NCI-H526 treated with DMSO at 0.1 percent for 48 hours (cell line): ENCODE measurements around the gene C16orf96.

Experiments
- DNase-seq: peaks from one replicate; lab custom pipeline; 2025; lab: John Stamatoyannopoulos, UW

Gene C16orf96

DNA sequence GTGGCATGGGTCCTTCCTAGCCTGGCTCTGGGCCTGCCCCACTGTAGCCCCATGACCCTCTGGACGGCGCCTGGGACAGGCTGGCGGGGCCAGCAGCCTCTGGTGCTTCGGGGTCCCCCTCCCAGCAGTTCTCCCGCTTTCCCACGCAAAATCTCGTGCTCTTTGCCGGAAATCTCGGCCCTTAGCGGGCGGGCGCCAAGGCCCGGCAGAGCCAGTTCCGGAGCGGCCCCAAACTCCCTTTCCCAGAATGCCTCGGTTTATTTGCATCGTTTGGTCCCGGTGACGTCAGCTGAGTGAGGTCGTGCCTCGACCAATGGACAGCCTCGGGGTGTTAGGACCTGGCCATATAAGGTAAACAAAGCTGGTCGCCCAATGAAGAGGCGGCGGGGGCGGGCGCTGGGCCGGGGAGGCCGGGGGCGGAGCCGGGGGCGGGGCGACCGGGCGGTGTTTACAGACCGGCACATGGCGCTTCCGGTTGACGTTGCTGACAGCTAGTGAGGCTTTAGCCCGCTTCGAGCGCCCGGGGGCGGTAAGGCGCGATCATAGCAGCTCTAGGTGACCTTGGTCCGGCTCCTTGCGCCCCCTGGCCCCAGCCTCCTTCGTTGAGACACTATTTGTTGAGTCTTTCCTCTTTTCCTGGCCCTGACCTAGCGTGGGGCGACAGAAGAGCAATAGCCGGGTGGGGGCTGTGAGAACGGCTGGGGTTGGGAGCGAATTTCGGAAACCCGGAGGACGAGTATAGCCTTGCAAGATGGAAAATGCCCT, 60.1 kb downstream of the C16orf96 start:
- peak; percentile 94 for DNase-seq

DNA sequence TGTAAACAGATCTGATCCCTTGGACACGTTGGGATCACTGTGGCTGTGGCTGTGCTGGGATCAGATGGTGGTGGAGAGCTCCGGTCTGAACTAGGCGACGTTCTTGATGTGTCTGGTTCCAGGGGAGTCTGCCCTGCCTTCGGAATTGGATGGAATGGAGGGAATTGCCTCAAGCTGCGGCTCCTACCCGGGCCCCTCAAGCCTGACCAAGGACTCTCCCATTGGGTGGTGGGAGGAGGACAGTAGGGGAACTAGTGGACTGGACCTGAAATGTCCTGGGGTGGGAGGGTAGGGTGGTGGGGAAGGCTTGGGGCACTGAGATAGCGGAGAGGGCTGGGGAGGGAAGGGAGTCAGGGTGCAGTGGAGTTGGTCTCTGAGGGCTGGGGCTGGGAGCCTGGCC, 61.7 kb downstream of the C16orf96 start:
- no peak for DNase-seq

DNA sequence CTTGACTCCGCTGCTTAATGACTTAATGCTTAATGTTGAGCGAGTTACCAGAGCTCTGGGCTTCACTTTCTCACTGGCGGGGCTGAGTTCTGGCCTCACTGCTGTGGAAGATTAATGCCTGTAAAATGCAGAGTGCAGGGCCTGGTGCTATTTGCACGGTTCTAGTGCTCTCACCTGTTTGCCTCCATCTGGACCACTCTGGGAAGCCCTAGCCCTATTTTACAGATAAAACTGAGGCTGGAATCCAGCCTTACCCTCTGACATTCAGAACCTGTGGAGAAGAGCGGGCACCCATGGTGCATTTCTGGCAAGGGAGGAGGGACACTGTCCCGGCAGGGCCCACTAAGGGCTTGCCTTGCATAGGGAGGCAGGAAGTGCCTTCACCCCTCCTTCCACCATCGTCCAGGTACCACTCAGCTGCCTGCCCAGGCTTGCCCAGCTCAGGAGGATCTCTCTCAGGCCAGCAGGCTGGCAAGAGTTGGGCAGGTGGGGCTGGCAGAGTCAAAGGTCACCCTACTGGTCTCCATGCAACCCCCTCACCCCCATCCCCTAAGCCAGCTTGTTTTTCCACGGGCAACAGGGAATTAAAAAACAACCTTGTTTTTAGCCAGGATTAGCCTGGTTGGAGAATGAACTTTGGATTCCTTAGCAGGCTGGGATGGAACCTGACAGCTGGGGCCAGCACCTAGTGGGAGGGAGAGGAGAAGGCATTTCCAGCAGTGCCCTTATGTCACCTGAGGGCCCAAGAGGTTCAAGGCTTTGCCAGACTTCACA, 62.7 kb downstream of the C16orf96 start:
- peak; percentile 1 for DNase-seq

DNA sequence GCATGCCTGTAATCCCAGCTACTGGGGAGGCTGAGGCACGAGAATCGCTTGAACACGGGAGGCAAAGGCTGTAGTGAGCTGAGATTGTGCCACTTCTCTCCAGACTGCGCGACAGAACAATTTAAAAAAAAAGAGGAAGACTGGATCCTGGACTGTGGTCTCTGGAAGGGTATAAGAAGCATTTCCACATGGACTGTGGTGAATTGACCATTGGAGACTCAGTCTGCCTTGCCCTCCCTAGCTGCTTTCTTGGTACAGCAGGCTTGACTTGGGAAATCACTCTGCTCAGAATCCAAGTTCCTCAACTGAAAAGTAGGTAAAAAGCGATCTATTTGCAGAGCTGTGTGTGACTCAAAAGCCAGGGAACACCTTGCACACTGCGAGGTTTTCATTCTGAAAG, 67.5 kb downstream of the C16orf96 start:
- DNase-seq: no peak

DNA sequence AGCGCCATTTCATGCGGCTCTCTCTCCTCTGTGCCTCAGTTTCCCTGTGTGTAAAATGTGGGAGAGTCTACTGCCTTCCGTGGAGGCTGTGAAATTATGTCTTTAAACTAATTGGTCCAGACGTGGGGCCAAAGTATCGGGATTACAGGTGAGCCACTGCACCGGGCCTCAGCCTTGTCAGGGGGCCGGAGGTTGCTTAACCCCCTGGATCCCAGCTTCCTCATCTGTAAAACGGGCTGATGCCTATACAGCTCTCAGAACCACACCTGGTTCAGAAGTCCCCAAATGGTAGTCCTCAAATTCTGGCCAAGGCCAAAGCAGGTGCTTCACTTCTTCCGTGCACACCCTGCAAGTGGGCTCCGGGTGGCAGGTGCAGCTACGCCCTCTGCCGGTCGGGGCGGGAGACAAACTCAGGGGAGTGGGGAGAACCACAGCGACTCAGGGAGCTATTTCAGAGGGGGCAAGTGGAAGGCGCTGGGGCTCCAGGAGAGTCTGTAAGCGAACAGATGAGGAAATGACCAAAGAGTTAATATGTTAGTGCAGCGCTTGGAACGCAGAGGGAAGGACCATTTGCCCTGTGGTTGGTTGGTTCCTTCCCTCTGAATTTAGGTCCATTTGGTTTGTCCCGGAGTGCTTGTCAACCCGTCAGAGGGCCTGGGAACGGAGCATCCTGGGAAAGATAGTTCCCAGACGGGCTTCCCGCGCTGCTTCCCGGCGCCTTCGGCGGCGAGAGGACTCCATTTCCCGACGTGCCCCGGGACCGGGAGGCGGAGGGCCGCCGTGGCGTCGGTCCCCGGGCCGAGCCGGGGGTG, 68.1 kb downstream of the C16orf96 start, which contains the start of gene MGRN1:
MGRN1 (plus strand) TSS at position 812 of the 812 bp plus-strand sequence. CDS start 135 bp downstream, outside the sequence.
- DNase-seq: peak; percentile 77

DNA sequence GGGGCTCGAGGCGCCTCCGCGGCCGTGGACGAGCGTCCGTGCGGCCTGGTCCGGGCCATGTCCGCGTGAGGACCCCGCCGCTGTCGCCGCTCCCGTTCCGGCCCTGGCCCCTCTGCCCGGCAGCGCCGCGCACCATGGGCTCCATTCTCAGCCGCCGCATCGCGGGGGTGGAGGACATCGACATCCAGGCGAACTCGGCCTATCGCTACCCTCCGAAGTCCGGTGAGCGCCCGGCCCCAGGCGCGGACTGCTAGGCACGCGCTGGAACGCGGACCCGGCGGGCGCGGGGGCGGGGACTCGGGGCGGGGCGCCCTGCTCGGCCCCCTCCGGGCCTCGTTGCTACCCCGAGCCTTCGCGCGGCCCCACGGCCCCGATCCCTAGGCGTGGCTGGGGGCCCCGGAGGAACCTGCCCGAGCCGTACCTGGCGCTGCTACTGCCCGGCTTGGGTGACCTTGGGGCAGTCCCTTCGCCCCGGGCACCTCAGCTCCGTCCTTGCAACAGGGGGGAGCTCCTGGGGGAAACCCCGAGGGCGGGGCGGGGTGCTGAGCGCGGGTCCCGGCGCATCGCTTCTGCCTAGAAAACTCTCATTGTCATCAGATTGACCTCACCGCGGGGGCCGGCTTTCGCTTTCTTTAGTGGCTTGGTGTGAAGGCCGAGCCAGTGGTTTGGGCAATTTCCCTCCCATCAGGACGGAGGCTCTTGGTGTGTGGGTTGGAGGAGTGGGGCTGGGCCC, 68.9 kb downstream of the C16orf96 start:
- peak; percentile 44 for DNase-seq

DNA sequence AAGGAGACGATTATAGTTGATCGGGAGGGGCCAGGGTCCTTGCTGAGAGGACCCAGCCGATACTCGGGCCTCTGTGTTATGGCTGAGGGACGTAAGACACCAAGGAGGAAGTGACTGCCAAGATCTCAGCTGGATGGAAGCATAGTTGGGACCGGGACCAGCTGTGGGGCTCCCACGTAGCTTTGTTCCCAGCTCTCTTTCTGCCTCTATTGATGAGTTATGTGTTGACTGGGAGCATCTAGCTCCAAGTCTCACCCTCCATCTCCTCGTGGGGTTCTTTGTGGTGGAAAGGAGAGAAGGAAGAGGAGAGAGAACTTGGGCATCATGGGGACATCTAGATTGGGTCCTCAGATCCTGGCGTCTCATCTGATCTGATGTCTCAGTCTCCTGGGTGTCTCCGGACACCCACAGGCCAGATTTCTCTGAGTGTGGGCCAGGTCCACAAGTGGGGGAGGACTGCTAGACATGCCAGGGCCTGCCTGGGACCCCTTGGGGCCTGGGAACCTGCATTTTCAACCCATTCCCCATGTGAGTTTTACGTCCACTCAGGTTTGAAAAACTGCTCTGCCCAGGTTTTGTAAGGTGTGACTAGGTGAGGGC, 69.5 kb downstream of the C16orf96 start:
- no peak for DNase-seq

DNA sequence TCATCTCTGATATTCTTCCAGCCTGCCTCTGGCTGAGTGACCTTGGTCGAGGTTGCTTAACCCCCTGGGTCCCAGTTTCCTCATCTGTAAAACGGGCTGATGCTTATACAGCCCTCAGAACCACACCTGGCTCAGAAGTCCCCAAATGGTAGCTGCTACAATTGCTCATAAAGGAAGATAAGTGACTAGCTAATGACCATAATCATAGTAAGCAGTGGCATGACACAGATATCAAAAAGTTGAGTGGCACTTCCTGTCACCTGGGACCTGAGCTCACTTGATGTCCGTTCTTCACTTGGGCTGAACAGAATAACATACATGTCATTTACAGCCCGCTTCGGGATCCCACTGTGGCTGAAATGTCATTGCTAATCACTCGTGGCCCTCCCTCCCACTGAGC, 70.3 kb downstream of the C16orf96 start:
- no peak for DNase-seq

DNA sequence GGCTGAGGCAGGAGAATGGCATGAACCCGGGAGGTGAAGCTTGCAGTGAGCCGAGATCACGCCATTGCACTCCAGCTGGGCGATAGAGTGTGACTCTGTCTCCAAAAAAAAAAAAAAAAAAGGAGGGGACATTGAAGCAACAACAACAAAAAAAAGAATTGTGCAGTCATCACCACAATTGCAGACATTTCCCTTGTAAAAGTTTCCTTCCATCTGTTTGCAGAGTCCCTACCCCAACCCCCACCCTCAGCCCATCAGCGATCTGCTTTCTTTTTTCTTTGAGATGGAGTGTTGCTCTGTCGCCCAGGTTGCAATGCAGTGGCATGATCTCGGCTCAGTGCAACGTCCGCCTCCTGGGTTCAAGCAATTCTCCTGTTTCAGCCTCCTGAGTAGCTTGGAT, 72.1 kb downstream of the C16orf96 start:
- no peak for DNase-seq

DNA sequence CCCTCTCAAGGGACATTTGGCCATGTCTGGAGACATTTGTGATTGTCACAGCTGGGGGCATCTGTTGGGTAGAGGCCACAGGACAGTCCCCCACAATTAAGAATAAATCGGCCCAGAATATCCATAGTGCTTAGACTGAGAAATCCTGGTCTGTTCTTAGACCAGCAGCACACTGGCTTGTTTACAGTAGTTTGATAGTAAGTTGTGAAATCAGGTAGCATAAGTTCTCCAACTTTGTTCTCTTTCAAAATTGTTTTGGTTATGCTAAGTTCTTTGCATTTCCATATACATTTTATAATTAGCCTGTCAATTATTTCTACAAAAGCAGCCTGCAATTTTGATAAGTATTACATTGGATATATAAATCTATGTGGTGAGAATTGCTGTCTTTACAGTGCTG, 75.3 kb downstream of the C16orf96 start:
- DNase-seq: no peak

DNA sequence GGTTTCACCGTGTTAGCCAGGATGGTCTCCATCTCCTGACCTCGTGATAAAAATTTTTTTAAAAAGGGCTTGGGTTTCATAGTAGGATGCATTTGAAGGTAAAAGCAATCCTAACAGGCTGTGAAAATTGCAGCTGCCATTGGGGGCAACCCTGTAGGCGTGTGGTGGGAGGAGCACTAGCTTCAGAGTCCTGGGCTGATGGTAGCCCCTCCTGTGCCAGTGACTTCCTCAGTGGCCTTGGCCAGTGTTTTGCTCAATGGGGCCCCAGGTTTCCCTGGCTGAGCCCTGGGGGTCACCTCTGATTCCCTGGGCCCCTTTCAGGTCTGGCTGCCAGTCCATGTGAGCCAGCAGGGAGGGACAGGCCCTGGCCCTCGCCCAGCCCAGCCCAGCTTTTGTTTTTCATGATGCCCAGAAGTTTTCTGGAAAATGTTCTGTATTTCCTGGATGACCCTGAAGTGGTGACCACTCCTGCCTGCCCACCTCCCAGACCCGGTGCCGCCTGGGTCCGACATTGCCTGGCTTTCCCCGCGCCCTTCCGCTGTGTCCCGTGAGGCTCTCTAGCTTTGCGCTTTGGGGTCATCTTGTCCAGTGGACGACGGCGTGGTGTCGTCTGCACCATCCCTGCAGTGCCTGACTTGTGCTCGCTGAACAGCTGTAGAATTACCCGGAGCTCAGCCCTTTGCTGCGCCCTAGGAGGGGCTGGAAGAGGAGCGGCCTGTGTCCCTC, 77.9 kb downstream of the C16orf96 start:
- DNase-seq: no peak

DNA sequence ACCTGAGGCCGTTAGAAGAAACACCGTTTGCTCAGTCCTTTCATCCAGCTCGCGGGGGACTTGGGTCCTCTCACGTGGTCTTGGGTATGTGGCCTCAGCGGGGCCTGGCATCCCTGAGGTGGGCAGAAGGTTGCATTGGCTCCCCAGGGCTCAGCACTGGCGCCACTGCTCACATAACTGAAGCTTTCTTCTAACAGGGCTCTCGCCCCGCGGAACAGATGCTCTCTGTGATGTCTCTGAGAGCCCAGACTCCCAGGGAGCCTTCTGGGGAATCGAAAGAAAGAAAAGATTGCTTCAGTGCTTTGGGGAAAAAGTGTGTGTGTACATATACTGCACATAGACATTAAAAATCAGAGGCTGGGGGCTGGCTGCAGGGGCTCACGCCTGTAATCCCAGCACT, 78.6 kb downstream of the C16orf96 start:
- no peak for DNase-seq

DNA sequence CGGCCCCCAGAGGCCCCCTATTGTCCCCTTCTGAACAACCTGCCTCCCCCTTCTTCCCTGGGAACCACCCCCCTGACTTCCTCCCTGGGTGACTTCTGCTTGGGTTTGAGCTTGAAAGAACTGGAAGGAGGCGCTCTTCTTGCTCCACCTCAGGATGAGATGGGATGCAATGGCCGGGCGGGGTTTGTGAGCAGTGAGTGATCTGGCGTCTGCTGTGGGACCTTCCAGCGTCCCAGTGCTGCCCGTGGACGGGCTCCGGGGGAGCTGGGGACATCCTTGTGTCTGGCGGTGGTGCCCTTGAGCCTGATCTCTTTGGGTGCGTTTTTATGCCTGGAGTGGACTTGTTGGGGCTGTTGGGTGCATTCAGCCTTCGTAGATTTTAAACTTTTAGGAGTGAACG, 80.1 kb downstream of the C16orf96 start:
- DNase-seq: no peak

DNA sequence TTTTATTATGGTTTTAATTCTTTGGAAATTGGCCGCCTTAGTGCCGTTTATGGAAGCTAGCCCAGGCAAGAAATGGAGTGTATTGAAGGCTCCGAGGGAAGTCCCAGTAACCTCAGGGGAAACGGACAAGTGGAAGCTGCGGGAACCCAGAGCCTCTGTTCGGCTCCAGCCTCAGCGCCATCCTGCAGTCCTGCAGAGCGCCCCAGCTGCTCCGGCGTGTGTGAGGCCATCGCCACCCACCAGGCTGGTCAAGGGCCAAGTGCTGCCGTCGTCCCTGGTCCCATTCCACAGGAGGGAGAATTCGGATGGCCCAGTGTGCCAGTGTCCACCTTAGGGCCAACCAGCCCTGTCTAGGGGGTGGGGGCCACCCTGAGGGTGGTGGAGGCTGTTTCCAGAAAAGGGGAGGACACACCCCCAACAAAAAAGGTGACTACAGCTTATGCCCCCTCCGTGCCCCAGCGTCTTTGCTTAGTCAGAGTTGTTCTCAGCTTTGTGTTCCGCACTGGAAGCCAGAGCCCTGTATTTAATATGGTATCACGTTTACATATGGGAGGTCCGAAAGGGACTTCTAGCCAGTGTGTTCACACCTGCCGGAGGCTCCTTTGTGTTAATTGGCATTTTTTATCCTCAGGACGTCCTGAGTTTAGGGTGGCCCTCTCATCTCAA, 81.5 kb downstream of the C16orf96 start:
- no peak for DNase-seq

DNA sequence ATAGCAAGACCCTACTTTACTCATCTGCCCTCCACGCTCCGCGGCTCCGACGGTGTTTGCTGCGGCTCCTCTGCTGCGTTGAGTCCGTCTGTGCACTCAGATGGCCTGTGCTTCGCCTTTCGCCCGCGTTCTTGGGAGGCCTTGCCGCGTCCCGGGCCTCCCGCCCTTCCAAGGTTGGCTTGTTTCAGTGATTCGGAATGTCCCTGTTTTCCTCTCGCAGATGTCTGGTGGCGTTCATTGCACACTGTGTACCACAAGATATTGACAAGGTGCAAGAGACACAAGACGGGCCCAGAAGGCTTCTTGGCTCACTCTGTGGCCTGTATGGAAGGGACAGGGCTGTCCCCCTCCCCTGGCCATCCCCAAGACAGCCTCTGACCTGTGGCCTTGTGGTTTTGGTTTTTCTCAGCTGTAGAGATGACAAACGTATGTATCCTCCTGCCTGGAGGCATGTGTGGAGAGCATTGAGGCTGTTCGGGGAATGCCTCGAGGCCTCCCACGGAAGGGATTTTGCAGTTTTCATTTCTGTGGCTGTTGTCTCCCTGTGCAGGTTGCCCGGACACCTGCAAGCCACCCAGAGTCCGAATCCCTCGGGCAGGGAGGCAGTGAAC, 83.9 kb downstream of the C16orf96 start:
- no peak for DNase-seq

DNA sequence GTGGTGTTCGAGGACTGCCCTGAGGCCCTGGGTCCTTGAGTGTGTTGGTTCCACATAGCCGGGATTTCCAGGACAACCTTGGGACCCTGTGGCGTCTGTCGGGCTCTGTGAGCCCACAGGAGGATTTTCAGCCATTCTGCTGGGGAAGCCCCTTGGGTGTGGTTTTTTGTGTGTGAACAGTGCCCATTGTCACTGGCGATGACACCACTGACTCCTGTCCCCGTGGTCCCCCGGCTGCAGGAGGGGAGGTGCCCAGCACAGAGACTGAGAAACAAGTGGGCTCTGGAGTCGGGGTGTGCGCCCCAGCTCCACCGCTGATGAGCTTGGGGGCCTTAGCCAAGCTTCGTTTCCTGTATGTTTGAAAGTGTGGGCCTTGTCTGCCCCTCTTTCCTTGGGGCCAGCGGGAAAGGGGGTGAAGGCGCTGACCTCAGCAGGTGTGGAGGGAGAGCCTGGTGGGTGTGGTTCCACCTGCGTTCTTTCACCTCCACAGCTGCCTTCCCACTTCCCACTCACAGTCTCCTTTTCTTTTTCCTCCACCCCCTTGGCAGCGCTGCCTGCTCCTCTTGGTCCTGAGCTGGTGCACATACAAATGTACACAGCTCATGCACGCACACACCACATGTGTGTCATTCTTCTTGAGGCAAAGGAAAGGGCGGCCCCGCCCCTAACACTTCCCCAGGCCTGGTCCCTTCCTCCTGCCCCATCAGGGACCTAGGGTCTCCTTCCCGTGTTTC, 84.6 kb downstream of the C16orf96 start:
- no peak for DNase-seq

DNA sequence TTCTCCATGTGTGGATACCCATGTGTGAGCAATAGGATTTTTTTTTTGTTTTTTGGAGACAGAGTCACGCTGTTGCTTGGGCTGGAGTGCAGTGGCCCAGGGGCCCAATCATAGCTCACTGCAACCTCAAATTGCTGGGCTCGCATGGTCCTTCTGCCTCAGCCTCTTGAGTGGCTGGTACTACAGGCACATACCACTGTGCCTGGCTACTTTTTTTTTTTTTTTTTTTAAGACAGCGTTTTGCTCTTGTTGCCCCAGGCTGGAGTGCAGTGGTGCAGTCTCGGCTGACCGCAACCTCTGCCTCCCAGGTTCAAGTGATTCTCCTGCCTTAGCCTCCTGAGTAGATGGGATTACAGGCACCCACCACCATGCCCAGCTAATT, 85.2 kb downstream of the C16orf96 start:
- no peak for DNase-seq

DNA sequence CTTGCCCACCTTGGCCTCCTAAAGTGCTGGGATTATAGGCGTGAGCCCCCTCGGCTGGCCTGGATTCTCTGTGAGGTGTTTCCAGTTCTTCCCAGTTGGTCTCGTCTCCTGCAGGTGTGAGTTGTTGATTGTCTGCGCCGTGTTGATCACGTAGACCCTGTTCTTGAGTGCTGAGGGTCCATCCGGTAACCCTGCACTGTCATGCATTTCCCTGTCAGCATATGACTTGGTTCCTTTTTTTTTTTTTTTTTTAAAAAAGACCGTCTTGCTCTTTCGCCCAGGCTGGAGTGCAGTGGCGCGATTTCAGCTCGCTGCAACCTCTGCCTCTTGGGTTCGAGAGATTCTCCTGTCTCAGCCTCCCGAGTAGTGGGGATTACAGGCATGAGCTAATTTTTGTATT, 85.8 kb downstream of the C16orf96 start:
- DNase-seq: no peak
